ENCODE data around the gene KCNQ5. TPM values are rescaled to one million over a fixed set of nuclear protein-coding genes. Genes with fewer than 3 reads are reported as not detected.

KCNQ5 gene
- total RNA-seq, 4 donors from 2014 or later: 0.96 to 3.4 (median 1.5) TPM

DNA sequence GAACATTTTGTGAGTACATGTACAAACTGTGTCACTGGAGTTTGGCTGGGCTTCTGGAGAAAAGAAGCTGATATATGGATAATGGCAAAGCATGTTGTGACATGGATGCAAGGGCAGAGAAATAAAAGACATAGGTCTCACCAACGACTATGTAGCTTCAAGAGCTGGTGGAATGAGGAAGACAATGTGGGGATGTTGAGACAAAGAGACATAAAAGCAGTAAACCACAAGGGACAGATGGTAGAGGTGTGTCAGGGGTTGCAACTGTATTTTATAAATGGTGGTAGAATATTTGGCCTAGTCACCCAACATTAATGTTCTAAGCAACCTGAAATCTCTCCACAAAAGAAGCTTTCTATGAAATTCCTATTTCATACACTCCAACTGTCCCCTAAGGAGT is 199.0 kb downstream of the KCNQ5 start:
- no peak for ATAC-seq
- no peak for TF ChIP-seq EP300 (IDR thresholded peaks at IDR 0.05)
- no peak for TF ChIP-seq POLR2A (IDR thresholded peaks at IDR 0.05)
- no peak for TF ChIP-seq CTCF (IDR thresholded peaks at IDR 0.05)
- no peak for TF ChIP-seq POLR2AphosphoS5 (IDR thresholded peaks at IDR 0.05)
- Histone ChIP-seq H3K9me3 (no peaks in the 10 kb centered on the region), H3K4me3 (no peak overlapping the region), H3K4me1 (no peaks in the 10 kb centered on the region), H3K27ac (no peak overlapping the region), H3K36me3 (no peaks in the 10 kb centered on the region), H3K27me3 (no peaks in the 10 kb centered on the region)
- WGBS, 2 donors (ENCODE audit: low coverage in 1 of 2): 39 to 44% methylated on average over 1 of the region's 1 CpG

DNA sequence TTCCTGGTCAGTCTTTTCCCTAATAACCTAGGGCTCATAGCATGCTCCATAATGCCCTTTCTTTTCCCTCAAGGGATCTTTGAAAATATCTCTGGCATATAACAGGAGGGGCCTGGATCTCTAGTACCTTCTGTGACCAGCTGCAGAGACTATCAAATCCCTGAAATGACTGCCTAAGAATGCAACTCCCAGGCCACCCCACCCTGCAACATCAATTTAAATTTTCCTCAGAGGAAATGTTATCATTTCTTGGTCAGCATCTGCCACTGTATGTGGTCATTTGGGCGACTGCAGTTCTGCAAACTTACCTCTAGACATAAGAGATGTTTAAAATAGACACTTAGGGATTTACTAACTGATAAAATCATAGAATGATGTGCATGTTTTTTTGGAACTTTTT is 200.2 kb downstream of the KCNQ5 start:
- no peak for TF ChIP-seq CTCF (IDR thresholded peaks at IDR 0.05)
- Histone ChIP-seq H3K4me1 (no peaks in the 10 kb centered on the region), H3K27ac (no peak overlapping the region), H3K9me3 (no peaks in the 10 kb centered on the region), H3K36me3 (no peaks in the 10 kb centered on the region), H3K4me3 (no peak overlapping the region), H3K27me3 (no peaks in the 10 kb centered on the region)
- ATAC-seq: no peak
- WGBS, 2 donors (ENCODE audit: low coverage in 1 of 2): 92 to 100% methylated on average over 1 of the region's 1 CpG

GRCh38 chr6:72822691-72823090 is 200.8 kb downstream of the KCNQ5 start:
- H3K36me3 ChIP-seq: no peaks in the 10 kb centered on the region
- no peak overlapping the region for H3K4me3 ChIP-seq
- no peaks in the 10 kb centered on the region for H3K4me1 ChIP-seq
- no peak for ATAC-seq
- no peak overlapping the region for H3K27ac ChIP-seq
- no peaks in the 10 kb centered on the region for H3K27me3 ChIP-seq
- no peaks in the 10 kb centered on the region for H3K9me3 ChIP-seq
- 91 to 92% methylated on average over 1 of the region's 1 CpG for WGBS, 2 donors (ENCODE audit: low coverage in 1 of 2)
- TF ChIP-seq CTCF (IDR thresholded peaks at IDR 0.05) (no peak), POLR2A (IDR thresholded peaks at IDR 0.05) (no peak), EP300 (IDR thresholded peaks at IDR 0.05) (no peak), POLR2AphosphoS5 (IDR thresholded peaks at IDR 0.05) (no peak)

DNA sequence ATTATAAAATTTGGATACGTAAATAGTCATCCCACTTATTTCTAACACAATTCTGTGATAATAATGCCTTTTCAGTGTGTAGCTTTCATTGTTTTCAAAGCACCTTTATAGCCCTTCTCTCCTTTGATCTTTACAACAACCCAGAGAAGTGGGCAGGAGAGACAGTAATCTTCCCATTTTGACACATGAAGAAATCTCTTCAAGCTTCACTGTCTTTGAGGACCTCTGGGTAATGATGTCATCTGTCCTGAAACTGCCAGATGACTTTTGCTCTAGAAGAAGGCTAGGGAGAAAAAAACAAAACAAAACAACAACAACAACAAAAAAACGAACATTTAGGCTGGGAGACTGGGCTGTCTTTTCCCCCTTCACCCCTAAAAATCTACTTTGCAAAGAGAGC is 203.0 kb downstream of the KCNQ5 start:
- H3K4me3 ChIP-seq: no peak overlapping the region
- no peaks in the 10 kb centered on the region for H3K36me3 ChIP-seq
- no peaks in the 10 kb centered on the region for H3K9me3 ChIP-seq
- TF ChIP-seq POLR2A (IDR thresholded peaks at IDR 0.05) (no peak), CTCF (IDR thresholded peaks at IDR 0.05) (no peak)
- H3K4me1 ChIP-seq: no peaks in the 10 kb centered on the region
- 64 to 69% methylated on average over 2 of the region's 2 CpGs for WGBS, 2 donors (ENCODE audit: low coverage in 1 of 2)
- ATAC-seq: no peak
- H3K27me3 ChIP-seq: no peaks in the 10 kb centered on the region
- no peak overlapping the region for H3K27ac ChIP-seq

- Histone ChIP-seq H3K4me1 (no peaks in the 10 kb centered on the region), H3K9me3 (no peaks in the 10 kb centered on the region), H3K36me3 (no peaks in the 10 kb centered on the region), H3K27ac (no peak overlapping the region), H3K4me3 (no peak overlapping the region), H3K27me3 (no peaks in the 10 kb centered on the region)
- TF ChIP-seq POLR2AphosphoS5 (IDR thresholded peaks at IDR 0.05): no peak
- no peak for TF ChIP-seq CTCF (IDR thresholded peaks at IDR 0.05)
- no peak for TF ChIP-seq POLR2A (IDR thresholded peaks at IDR 0.05)
- no peak for TF ChIP-seq EP300 (IDR thresholded peaks at IDR 0.05)
- ATAC-seq: no peak
These were observed 203.5 kb downstream of the KCNQ5 start for GRCh38 chr6:72825315-72825911.
